Activated naive CD8-positive, alpha-beta T cell (primary cell): ENCODE data around the gene NADSYN1.
A peak's percentile ranks its signal among the peaks of the same experiment; 100 is the strongest.

Source experiments
- H3K27ac Mint-ChIP-seq: one replicate; pipeline ENCODE4 v1.8.0; 2021; ENCODE audit warnings: mixed read lengths
- H3K27me3 Mint-ChIP-seq: one replicate; pipeline ENCODE4 v1.8.0; 2021; ENCODE audit warnings: mixed read lengths
- H3K36me3 Mint-ChIP-seq: one replicate; pipeline ENCODE4 v1.8.0; 2021; ENCODE audit warnings: mixed read lengths
- H3K4me1 Mint-ChIP-seq: one replicate; pipeline ENCODE4 v1.8.0; 2021; ENCODE audit warnings: low read depth, mixed read lengths
- H3K4me3 Mint-ChIP-seq: one replicate; pipeline ENCODE4 v1.8.0; 2021; ENCODE audit warnings: mild to moderate bottlenecking, mixed read lengths
- H3K9me3 Mint-ChIP-seq: one replicate; pipeline ENCODE4 v1.8.0; 2021; ENCODE audit warnings: low read depth, mixed read lengths

The NADSYN1 gene

GRCh38 chr11:71467164-71467563 lies 14.2 kb downstream of the NADSYN1 start:
- H3K4me1 Mint-ChIP-seq = no peaks in the 10 kb centered on the region
- no peak overlapping the region for H3K4me3 Mint-ChIP-seq
- H3K27ac Mint-ChIP-seq = no peak overlapping the region
- no peaks in the 10 kb centered on the region for H3K27me3 Mint-ChIP-seq
- no peaks in the 10 kb centered on the region for H3K9me3 Mint-ChIP-seq
- H3K36me3 Mint-ChIP-seq = peaks cover 6% of the 10 kb centered on the region

GRCh38 chr11:71470946-71471345 lies 17.9 kb downstream of the NADSYN1 start:
- H3K9me3 Mint-ChIP-seq = no peaks in the 10 kb centered on the region
- H3K36me3 Mint-ChIP-seq = peaks cover 6% of the 10 kb centered on the region
- H3K4me3 Mint-ChIP-seq = no peak overlapping the region
- H3K27me3 Mint-ChIP-seq = no peaks in the 10 kb centered on the region
- no peaks in the 10 kb centered on the region for H3K4me1 Mint-ChIP-seq
- peak overlapping the region; percentile 5 for H3K27ac Mint-ChIP-seq

GRCh38 chr11:71472357-71472885 lies 19.4 kb downstream of the NADSYN1 start:
- Mint-ChIP-seq H3K27ac (no peak overlapping the region), H3K4me1 (no peaks in the 10 kb centered on the region), H3K36me3 (peaks cover 3% of the 10 kb centered on the region), H3K27me3 (no peaks in the 10 kb centered on the region), H3K9me3 (no peaks in the 10 kb centered on the region), H3K4me3 (no peak overlapping the region)

- Mint-ChIP-seq H3K4me1 (no peaks in the 10 kb centered on the region), H3K27ac (no peak overlapping the region), H3K4me3 (no peak overlapping the region), H3K9me3 (no peaks in the 10 kb centered on the region), H3K27me3 (no peaks in the 10 kb centered on the region), H3K36me3 (peaks cover 4% of the 10 kb centered on the region)
Measured at GRCh38 chr11:71472941-71473792, 20.2 kb downstream of the NADSYN1 start.

- H3K27ac Mint-ChIP-seq = no peak overlapping the region
- no peaks in the 10 kb centered on the region for H3K9me3 Mint-ChIP-seq
- H3K4me3 Mint-ChIP-seq = no peak overlapping the region
- H3K4me1 Mint-ChIP-seq = no peaks in the 10 kb centered on the region
- no peaks in the 10 kb centered on the region for H3K27me3 Mint-ChIP-seq
- peaks cover 3% of the 10 kb centered on the region for H3K36me3 Mint-ChIP-seq
Measured at GRCh38 chr11:71473793-71474080, 20.7 kb downstream of the NADSYN1 start.

- Mint-ChIP-seq H3K4me1 (no peaks in the 10 kb centered on the region), H3K36me3 (peaks cover 3% of the 10 kb centered on the region), H3K27me3 (no peaks in the 10 kb centered on the region), H3K27ac (no peak overlapping the region), H3K4me3 (no peak overlapping the region), H3K9me3 (no peaks in the 10 kb centered on the region)
Measured at GRCh38 chr11:71474141-71474770, 21.3 kb downstream of the NADSYN1 start.

- H3K4me1 Mint-ChIP-seq = no peaks in the 10 kb centered on the region
- H3K27me3 Mint-ChIP-seq = no peaks in the 10 kb centered on the region
- H3K4me3 Mint-ChIP-seq = no peak overlapping the region
- H3K27ac Mint-ChIP-seq = no peak overlapping the region
- peaks cover 3% of the 10 kb centered on the region for H3K36me3 Mint-ChIP-seq
- H3K9me3 Mint-ChIP-seq = no peaks in the 10 kb centered on the region
Measured at GRCh38 chr11:71474771-71475483, 21.9 kb downstream of the NADSYN1 start.

GRCh38 chr11:71476031-71476430 lies 23.0 kb downstream of the NADSYN1 start:
- H3K9me3 Mint-ChIP-seq = no peaks in the 10 kb centered on the region
- H3K4me1 Mint-ChIP-seq = no peaks in the 10 kb centered on the region

GRCh38 chr11:71476926-71477640 lies 24.1 kb downstream of the NADSYN1 start:
- H3K4me1 Mint-ChIP-seq = no peaks in the 10 kb centered on the region
- peaks cover 7% of the 10 kb centered on the region for H3K36me3 Mint-ChIP-seq
- H3K4me3 Mint-ChIP-seq = no peak overlapping the region

More at GRCh38 chr11:71476031-71476430, 23.0 kb downstream of the NADSYN1 start:
- no peaks in the 10 kb centered on the region for H3K27me3 Mint-ChIP-seq
- H3K4me3 Mint-ChIP-seq = no peak overlapping the region
- peaks cover 3% of the 10 kb centered on the region for H3K36me3 Mint-ChIP-seq
- no peak overlapping the region for H3K27ac Mint-ChIP-seq

GRCh38 chr11:71477641-71478527 lies 24.9 kb downstream of the NADSYN1 start:
- Mint-ChIP-seq H3K36me3 (peaks cover 9% of the 10 kb centered on the region), H3K4me1 (no peaks in the 10 kb centered on the region)

More at GRCh38 chr11:71476926-71477640, 24.1 kb downstream of the NADSYN1 start:
- H3K27ac Mint-ChIP-seq = no peak overlapping the region
- H3K9me3 Mint-ChIP-seq = no peaks in the 10 kb centered on the region
- H3K27me3 Mint-ChIP-seq = no peaks in the 10 kb centered on the region

GRCh38 chr11:71478528-71478840 lies 25.5 kb downstream of the NADSYN1 start:
- Mint-ChIP-seq H3K27ac (no peak overlapping the region), H3K36me3 (peaks cover 14% of the 10 kb centered on the region), H3K9me3 (no peaks in the 10 kb centered on the region), H3K4me1 (no peaks in the 10 kb centered on the region), H3K4me3 (no peak overlapping the region), H3K27me3 (no peaks in the 10 kb centered on the region)

More at GRCh38 chr11:71477641-71478527, 24.9 kb downstream of the NADSYN1 start:
- H3K27ac Mint-ChIP-seq = no peak overlapping the region
- H3K9me3 Mint-ChIP-seq = no peaks in the 10 kb centered on the region
- H3K27me3 Mint-ChIP-seq = no peaks in the 10 kb centered on the region
- no peak overlapping the region for H3K4me3 Mint-ChIP-seq

- H3K4me3 Mint-ChIP-seq = no peak overlapping the region
- no peaks in the 10 kb centered on the region for H3K27me3 Mint-ChIP-seq
- no peaks in the 10 kb centered on the region for H3K4me1 Mint-ChIP-seq
- no peaks in the 10 kb centered on the region for H3K9me3 Mint-ChIP-seq
- H3K27ac Mint-ChIP-seq = no peak overlapping the region
- H3K36me3 Mint-ChIP-seq = peaks cover 29% of the 10 kb centered on the region
Measured at GRCh38 chr11:71481101-71481960, 28.3 kb downstream of the NADSYN1 start.

GRCh38 chr11:71482216-71482615 lies 29.2 kb downstream of the NADSYN1 start:
- Mint-ChIP-seq H3K27me3 (no peaks in the 10 kb centered on the region), H3K4me1 (peaks cover 2% of the 10 kb centered on the region), H3K36me3 (peaks cover 34% of the 10 kb centered on the region), H3K9me3 (no peaks in the 10 kb centered on the region), H3K27ac (no peak overlapping the region), H3K4me3 (no peak overlapping the region)
